HFF-Myc (cell line): ENCODE results near the gene EPHA4.

Source experiments
- DNase-seq: peaks from one replicate; pipeline ENCODE4 v3.0.0-alpha.2; 2011; ENCODE audit warnings: low read depth; ENCODE audit errors: extremely low read depth
- H3K4me3 ChIP-seq: replicated peaks from 2 replicates; pipeline ENCODE4 v1.5.1; 2011; ENCODE audit warnings: low read depth, mild to moderate bottlenecking, control low read depth, low read length
- CTCF ChIP-seq: IDR thresholded peaks from 2 replicates; pipeline ENCODE4 v1.5.1; 2012; ENCODE audit warnings: mild to moderate bottlenecking, low read depth, low read length, control low read depth; ENCODE audit errors: missing control alignments

EPHA4 gene

GRCh38 chr2:221569425-221569845, 2.7 kb downstream of the EPHA4 start:
- no peak overlapping the region for H3K4me3 ChIP-seq
- no peak for TF ChIP-seq CTCF
- no peak for DNase-seq

GRCh38 chr2:221568299-221568698, 3.8 kb downstream of the EPHA4 start:
- TF ChIP-seq CTCF: no peak
- no peak overlapping the region for H3K4me3 ChIP-seq
- DNase-seq: no peak

- TF ChIP-seq CTCF: no peak
- DNase-seq: no peak
- H3K4me3 ChIP-seq: no peak overlapping the region
Measured at GRCh38 chr2:221567809-221568208, 4.3 kb downstream of the EPHA4 start.

GRCh38 chr2:221567231-221567760, 4.8 kb downstream of the EPHA4 start:
- DNase-seq: no peak
- no peak for TF ChIP-seq CTCF
- no peak overlapping the region for H3K4me3 ChIP-seq

DNA sequence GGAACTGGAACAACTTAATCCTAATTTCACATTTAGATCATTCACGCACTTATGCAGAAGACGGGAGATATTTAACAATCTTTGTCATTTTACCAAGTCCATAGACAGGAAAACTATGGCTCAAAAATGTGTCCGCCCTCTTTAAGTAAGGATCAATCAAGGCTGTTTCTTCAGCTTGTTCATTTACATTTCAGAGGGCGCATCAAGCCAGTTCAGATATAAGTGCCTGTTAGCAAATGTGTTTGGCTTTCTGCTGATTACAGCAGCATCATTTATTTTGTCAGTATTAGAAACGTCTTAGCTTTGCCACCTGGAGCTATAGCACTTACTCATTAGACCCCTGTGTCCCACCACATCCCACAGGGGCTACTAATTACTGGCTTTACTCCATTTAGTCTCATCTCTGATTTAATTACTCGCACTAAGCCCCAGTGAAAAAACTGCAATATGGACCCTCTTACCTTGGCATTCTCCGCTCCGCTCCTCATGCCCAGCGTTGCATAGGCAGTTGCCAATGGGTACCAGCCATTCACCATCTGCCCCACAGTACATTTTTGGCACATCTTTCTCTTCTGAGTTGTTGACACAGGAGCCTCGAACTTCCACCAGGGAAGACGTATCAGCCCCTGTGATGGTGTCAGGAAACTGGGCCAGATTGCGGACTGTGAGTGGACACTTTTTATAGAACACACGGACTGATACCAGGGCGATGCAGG, 8.7 kb downstream of the EPHA4 start:
- no peak for TF ChIP-seq CTCF
- DNase-seq: no peak
- no peak overlapping the region for H3K4me3 ChIP-seq

GRCh38 chr2:221562226-221562625, 9.9 kb downstream of the EPHA4 start:
- DNase-seq: no peak
- H3K4me3 ChIP-seq: no peak overlapping the region
- no peak for TF ChIP-seq CTCF
